Stimulated activated naive CD8-positive, alpha-beta T cell treated with anti-CD3 and anti-CD28 coated beads, Interleukin-15, Interleukin-2, amounts not matched to agents 100 ng/mL and 50 ng/mL, for 24 hours (primary cell): ENCODE results near the gene PHF21B.
"Not testable (repeated sequence)": the region's sequence is repeated elsewhere in the genome, so short reads cannot be mapped to it uniquely, and the experiment has no call there.

Experiments
- H3K27ac Mint-ChIP-seq: one replicate; pipeline ENCODE4 v1.8.0; 2021; ENCODE audit warnings: mild to moderate bottlenecking, mixed read lengths
- H3K27me3 Mint-ChIP-seq: one replicate; pipeline ENCODE4 v1.8.0; 2021; ENCODE audit warnings: mixed read lengths
- H3K36me3 Mint-ChIP-seq: one replicate; pipeline ENCODE4 v1.8.0; 2021; ENCODE audit warnings: low read depth, mixed read lengths
- H3K4me1 Mint-ChIP-seq: one replicate; pipeline ENCODE4 v1.8.0; 2021; ENCODE audit warnings: low read depth, mixed read lengths
- H3K4me3 Mint-ChIP-seq: one replicate; pipeline ENCODE4 v1.8.0; 2021; ENCODE audit warnings: mild to moderate bottlenecking, mixed read lengths
- H3K9me3 Mint-ChIP-seq: one replicate; pipeline ENCODE4 v1.8.0; 2021; ENCODE audit warnings: mixed read lengths

PHF21B gene

DNA sequence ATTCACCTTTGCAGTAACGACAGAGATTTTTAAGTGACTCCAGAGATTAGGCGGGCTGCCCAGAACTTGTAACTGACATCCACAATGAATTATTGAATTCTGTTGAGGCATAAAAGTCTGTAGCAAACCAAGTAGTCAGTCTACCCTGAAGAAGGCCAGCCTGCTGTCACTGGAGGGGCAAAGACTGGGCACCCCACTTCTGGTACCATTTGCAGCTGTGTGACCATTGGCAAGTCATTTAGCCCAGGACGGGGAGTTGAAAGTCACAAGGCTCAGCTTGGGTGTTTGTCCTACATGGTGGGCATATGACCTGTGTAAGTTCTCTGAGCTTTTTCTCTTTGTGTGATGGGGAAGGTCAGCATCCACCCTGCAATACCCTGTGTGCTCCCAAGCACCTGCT, 138.0 kb downstream of the PHF21B start:
- no peak overlapping the region for H3K27ac Mint-ChIP-seq
- no peaks in the 10 kb centered on the region for H3K4me1 Mint-ChIP-seq
- H3K27me3 Mint-ChIP-seq, result peaks cover 7% of the 10 kb centered on the region
- H3K9me3 Mint-ChIP-seq, result peaks cover 3% of the 10 kb centered on the region
- no peak overlapping the region for H3K4me3 Mint-ChIP-seq
- H3K36me3 Mint-ChIP-seq, result no peaks in the 10 kb centered on the region

DNA sequence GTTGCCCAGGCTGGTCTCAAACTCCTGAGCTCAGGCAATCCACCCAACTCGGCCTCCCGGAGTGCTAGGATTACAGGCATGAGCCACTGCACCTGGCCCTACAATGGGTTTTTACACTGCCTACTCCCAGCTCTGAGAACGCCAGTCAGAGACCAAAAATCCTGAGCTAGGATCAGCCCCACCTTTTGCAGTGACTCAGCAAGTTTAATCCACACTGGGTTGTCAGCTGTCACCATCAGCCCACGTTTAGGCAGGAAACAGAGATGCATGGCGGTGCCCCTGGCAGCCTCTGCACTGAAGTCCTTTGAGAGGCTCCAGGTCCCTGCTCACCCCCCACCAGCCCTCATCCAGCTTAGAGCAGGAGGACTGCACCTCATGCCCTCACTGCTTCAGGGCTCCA, 139.8 kb downstream of the PHF21B start:
- no peak overlapping the region for H3K27ac Mint-ChIP-seq
- H3K36me3 Mint-ChIP-seq, result no peaks in the 10 kb centered on the region
- peaks cover 3% of the 10 kb centered on the region for H3K9me3 Mint-ChIP-seq
- peaks cover 7% of the 10 kb centered on the region for H3K27me3 Mint-ChIP-seq
- H3K4me1 Mint-ChIP-seq, result no peaks in the 10 kb centered on the region
- H3K4me3 Mint-ChIP-seq, result no peak overlapping the region

DNA sequence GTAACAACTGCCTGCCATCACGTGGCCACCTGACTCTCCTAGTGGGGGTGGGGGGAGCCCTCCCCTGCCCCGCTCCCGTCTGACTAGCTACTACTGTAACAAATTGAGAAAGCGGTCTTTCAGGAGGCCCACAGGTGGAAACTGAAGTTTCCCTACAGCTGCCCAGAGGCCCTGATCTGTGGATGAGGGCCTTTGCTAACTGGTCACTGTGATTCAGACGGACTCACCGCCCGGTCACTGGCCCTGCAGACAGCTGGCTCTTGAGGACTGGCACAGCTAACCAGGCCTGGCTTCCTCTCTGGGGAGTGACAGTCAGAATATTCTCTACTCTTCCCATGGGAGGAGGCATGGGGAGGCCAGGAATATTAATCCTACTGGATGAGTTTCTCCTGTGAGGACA, 140.6 kb downstream of the PHF21B start:
- Mint-ChIP-seq H3K4me1 (no peaks in the 10 kb centered on the region), H3K27ac (no peak overlapping the region), H3K4me3 (no peak overlapping the region), H3K27me3 (peaks cover 7% of the 10 kb centered on the region), H3K9me3 (peaks cover 3% of the 10 kb centered on the region), H3K36me3 (no peaks in the 10 kb centered on the region)

DNA sequence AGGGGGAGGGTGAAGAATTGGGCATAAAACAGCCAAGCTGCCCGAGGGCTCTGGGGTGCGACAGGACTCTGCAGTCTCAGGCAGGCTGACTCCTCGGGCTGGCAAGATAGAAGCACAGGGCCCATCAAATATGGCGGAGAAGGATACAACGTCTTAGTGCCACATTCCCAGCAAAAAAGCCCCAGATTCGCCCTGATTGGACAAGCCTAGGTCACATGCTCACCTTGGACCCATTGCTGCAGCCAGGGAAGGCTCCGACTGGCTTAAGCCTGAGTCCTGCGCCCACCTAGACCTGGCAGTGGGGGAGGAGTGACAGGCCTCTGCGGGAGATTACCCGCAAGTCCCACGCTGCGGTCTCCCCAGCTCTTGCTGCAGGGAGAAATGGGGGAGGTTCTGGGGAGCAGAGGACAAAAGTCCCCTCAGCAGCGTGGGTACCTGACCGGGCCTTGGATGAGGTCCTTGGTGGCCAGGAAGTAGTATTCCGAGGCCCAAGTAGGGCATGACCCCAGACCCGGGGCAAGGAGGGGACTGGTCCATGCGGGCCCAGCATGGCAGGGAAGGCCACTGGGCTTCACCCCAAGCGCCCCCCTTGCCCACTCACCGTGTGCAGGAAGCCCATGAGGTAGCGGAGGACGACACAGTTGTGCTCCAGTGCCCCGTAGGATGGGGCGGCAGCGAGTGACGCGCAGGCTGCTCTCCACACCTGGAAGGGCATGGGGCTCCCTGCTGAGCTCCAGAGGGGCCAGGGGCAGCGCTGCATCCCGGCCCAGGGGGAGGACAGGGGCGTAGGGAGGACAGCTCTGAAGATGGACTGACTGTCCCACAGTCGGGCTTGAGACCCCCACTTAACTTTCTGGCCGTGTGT, 144.4 kb downstream of the PHF21B start:
- Mint-ChIP-seq H3K4me1 (no peaks in the 10 kb centered on the region), H3K27ac (no peak overlapping the region), H3K36me3 (no peaks in the 10 kb centered on the region), H3K9me3 (no peaks in the 10 kb centered on the region), H3K4me3 (no peak overlapping the region), H3K27me3 (peaks cover 2% of the 10 kb centered on the region)

DNA sequence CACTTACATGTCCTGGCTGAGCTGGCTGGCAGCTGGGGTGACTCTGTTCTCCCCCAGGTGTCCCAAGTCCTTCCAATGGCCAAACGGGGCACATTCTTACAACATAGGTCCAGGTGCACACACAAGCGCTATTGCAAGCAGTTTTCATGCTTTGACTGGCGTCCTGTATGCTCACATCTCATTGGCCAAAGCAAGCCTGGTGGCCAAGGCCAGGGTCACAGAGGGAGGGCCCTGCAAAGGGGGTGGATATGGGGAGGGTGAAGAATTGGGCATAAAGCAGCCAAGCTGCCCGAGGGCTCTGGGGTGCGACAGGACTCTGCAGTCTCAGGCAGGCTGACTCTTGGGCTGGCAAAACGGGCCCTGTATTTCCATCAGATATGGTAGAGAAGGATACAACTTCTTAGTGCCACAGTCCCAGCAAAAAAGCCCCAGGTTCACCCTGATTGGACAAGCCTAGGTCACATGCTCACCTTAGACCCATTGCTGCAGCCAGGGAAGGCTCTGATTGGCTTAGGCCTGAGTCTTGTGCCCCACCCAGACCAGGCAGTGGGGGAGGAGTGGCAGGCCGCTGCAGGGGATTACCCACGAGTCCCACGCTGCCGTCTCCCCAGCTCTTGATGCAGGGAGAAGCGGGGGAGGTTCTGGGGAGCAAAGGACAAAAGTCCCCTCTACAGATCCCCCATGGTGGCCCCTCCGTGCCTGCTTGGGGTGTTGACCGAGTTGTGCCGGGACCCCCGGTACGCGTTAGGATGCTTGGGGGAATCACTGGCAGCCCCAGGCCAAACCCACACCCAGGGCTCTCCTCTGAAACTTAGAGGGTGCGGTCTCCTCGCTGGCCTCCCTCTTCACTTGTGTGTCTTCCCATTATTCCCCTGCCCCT, 146.6 kb downstream of the PHF21B start:
- H3K36me3 Mint-ChIP-seq, result no peaks in the 10 kb centered on the region
- H3K27me3 Mint-ChIP-seq, result no peaks in the 10 kb centered on the region
- H3K9me3 Mint-ChIP-seq, result no peaks in the 10 kb centered on the region
- H3K4me3 Mint-ChIP-seq, result no peak overlapping the region
- no peaks in the 10 kb centered on the region for H3K4me1 Mint-ChIP-seq
- no peak overlapping the region for H3K27ac Mint-ChIP-seq

DNA sequence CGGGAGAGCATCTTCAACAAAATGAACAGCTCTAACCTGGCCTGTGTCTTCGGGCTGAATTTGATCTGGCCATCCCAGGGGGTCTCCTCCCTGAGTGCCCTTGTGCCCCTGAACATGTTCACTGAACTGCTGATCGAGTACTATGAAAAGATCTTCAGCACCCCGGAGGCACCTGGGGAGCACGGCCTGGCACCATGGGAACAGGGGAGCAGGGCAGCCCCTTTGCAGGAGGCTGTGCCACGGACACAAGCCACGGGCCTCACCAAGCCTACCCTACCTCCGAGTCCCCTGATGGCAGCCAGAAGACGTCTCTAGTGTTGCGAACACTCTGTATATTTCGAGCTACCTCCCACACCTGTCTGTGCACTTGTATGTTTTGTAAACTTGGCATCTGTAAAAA, 147.5 kb downstream of the PHF21B start:
- Mint-ChIP-seq H3K27ac (no peak overlapping the region), H3K9me3 (no peaks in the 10 kb centered on the region), H3K36me3 (no peaks in the 10 kb centered on the region), H3K27me3 (no peaks in the 10 kb centered on the region), H3K4me3 (no peak overlapping the region), H3K4me1 (no peaks in the 10 kb centered on the region)

DNA sequence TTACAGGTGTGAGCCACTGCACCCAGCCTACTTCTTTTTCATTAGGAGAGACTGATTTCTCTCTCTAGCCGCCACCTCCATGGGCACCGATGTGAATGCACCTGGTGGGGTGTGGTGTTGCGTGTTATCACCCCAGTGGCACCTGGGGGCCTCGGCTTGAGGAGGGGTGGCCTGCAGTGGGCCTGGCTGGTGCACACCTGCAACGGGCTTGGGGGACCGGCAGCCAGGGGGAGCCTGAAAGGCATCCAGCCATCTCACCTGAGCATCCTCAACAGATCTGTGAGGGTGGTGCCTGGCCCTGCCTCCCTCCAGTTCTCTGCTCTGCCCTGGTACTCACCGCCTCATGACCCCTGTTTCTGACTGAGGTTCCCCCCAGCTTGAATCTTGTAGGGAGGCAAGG, 148.6 kb downstream of the PHF21B start:
- H3K36me3 Mint-ChIP-seq, result no peaks in the 10 kb centered on the region
- no peaks in the 10 kb centered on the region for H3K9me3 Mint-ChIP-seq
- H3K4me3 Mint-ChIP-seq, result no peak overlapping the region
- no peak overlapping the region for H3K27ac Mint-ChIP-seq
- H3K27me3 Mint-ChIP-seq, result no peaks in the 10 kb centered on the region
- H3K4me1 Mint-ChIP-seq, result no peaks in the 10 kb centered on the region

DNA sequence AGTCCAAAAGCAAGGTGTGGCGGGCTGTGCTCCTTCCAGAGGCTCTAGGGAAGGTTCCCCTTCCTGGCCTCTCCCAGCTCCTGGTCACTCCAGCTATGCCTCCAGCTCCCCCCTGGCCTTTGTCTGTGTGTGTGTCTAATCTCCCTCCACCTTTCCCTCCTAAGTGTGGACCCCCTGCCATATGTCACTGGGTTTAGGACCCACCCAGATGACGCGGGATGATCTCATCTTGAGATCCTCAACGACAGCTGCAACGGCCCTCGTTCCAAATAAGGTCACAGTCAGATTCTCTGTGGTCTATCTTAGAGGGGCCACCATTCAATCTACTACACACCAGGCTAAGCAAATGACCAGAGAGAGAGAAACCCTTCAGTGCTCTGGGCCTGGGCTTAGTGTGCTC, 149.5 kb downstream of the PHF21B start:
- no peaks in the 10 kb centered on the region for H3K27me3 Mint-ChIP-seq
- H3K36me3 Mint-ChIP-seq, result no peaks in the 10 kb centered on the region
- H3K4me3 Mint-ChIP-seq, result no peak overlapping the region
- H3K4me1 Mint-ChIP-seq, result no peaks in the 10 kb centered on the region
- no peaks in the 10 kb centered on the region for H3K9me3 Mint-ChIP-seq
- H3K27ac Mint-ChIP-seq, result no peak overlapping the region

DNA sequence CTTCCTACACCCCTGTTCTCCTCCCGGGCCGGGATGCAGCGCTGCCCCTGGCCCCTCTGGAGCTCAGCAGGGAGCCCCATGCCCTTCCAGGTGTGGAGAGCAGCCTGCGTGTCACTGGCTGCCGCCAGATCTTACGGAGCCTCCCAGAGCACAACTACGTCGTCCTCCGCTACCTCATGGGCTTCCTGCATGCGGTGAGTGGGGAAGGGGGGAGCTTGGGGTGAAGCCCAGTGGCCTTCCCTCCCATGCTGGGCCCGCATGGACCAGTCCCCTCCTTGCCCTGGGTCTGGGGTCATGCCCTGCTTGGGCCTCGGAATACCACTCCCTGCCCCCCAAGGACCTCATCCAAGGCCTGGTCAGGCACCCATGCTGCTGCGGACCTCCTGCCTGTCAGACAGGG, 150.2 kb downstream of the PHF21B start:
- Mint-ChIP-seq H3K9me3 (no peaks in the 10 kb centered on the region), H3K27ac (no peak overlapping the region), H3K36me3 (no peaks in the 10 kb centered on the region), H3K4me1 (no peaks in the 10 kb centered on the region), H3K27me3 (no peaks in the 10 kb centered on the region), H3K4me3 (no peak overlapping the region)

DNA sequence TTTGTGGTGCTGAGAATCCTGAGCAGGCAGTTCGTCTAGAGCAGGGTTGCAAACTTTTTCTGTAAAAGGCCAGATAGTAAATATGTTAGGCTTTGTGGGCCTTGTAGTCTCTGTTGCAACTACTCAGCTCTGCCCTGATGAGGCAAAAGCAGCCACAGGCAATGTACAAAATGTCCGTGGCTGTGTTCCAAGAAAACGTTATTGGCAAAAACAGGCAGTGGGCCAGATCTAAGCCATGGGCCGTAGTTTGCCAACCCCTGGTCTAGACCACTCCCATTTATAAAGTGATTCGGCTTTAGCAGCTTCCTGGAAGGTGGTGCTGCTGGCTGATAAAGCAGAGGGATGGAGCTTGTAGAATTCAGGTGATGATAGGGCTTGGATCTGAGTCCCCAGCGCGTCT, 151.0 kb downstream of the PHF21B start:
- H3K4me3 Mint-ChIP-seq, result not testable (repeated sequence)

DNA sequence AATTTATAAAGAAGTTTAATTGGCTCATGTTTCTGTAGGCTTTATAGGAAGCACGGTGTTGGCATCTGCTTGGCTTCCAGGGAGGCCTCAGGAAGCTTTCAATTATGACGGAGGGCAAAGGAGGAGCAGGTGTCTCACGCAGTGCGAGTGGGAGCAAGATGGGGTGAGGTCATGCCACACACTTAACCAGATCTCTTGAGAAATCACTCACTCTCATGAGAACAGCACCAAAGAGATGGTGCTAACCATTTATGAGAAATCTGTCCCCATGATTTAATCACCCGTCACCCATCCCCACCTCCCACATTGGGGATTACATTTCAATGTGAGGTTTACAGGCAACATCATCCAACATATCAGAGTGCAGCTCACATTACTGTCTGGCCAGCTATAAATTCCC, 153.9 kb downstream of the PHF21B start:
- no peak overlapping the region for H3K27ac Mint-ChIP-seq
- H3K4me1 Mint-ChIP-seq, result peaks cover 5% of the 10 kb centered on the region
- no peak overlapping the region for H3K4me3 Mint-ChIP-seq
- no peaks in the 10 kb centered on the region for H3K9me3 Mint-ChIP-seq
- no peaks in the 10 kb centered on the region for H3K27me3 Mint-ChIP-seq
- no peaks in the 10 kb centered on the region for H3K36me3 Mint-ChIP-seq

More for the DNA sequence above, 151.0 kb downstream of the PHF21B start:
- not testable (repeated sequence) for H3K27ac Mint-ChIP-seq, H3K36me3 Mint-ChIP-seq, H3K27me3 Mint-ChIP-seq, H3K4me1 Mint-ChIP-seq, H3K9me3 Mint-ChIP-seq

DNA sequence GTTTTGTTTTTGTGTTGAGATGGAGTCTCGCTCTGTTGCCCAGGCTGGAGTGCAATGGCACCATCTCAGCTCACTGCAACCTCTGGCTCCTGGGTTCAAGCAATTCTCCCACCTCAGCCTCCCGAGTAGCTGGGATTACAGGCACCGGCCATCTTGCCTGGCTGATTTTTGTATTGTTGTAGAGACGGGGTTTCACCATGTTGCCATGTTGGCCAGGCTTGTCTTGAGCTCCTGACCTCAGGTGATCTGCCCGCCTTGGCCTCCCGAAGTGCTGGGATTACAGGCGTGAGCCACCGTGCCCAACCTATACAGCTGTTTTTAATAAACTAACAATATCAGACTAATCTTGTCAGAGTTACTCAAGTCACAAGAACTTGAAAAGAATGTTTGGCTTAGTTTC, 155.2 kb downstream of the PHF21B start:
- not testable (repeated sequence) for H3K9me3 Mint-ChIP-seq, H3K27me3 Mint-ChIP-seq, H3K36me3 Mint-ChIP-seq, H3K27ac Mint-ChIP-seq, H3K4me1 Mint-ChIP-seq, H3K4me3 Mint-ChIP-seq

DNA sequence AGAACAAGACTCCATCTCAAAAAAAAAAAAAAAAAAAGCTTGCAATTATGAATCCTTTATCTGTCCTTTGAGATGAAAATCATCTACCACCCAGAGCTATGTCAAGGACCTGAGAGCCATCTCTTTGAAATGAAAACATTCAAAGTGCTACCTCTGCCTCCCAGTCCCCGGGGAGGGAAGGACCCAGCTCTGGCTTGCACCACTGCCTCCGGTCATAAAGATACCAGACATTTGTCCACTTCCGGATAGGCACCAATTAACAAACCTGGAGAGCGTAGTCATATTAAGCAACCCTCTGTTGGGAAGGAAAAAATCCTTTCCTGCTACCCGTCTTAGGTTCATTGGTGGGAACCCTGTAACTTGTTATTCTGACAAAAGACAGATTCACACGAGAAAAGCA, 158.9 kb downstream of the PHF21B start:
- H3K27ac Mint-ChIP-seq, result no peak overlapping the region
- H3K27me3 Mint-ChIP-seq, result no peaks in the 10 kb centered on the region
- H3K36me3 Mint-ChIP-seq, result no peaks in the 10 kb centered on the region
- peaks cover 5% of the 10 kb centered on the region for H3K4me1 Mint-ChIP-seq
- no peaks in the 10 kb centered on the region for H3K9me3 Mint-ChIP-seq
- no peak overlapping the region for H3K4me3 Mint-ChIP-seq

DNA sequence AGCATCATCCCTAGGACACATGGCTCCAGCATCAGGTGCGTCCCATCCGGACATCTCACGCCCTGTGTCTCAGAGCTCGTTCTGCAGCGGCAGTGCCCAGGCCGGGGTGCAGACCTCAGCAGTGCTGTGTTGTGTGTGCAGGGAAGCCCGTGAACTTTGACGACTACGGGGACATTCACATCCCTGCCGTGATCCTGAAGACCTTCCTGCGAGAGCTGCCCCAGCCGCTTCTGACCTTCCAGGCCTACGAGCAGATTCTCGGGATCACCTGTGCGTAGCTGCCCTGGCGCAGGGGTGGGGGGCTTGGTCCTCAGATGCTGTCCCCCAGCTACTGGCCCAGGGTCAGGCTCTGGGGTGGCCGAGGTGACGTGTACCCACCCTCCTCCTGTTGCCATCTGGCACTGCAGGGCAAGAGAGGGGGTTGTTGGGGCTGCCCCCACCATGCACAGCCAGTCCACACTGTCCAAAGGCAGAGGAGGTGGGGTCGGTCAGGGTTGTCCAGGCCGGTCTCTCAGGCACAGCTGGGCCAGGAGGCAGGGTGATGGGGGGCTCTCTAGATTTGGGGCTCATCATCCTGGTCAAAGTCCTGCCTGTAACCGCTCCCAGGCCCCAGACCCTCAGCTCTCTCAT, 160.9 kb downstream of the PHF21B start:
- H3K4me3 Mint-ChIP-seq, result no peak overlapping the region
- peaks cover 6% of the 10 kb centered on the region for H3K9me3 Mint-ChIP-seq
- H3K27ac Mint-ChIP-seq, result no peak overlapping the region
- H3K4me1 Mint-ChIP-seq, result peaks cover under 1% of the 10 kb centered on the region
- H3K27me3 Mint-ChIP-seq, result peaks cover 4% of the 10 kb centered on the region
- H3K36me3 Mint-ChIP-seq, result no peaks in the 10 kb centered on the region

DNA sequence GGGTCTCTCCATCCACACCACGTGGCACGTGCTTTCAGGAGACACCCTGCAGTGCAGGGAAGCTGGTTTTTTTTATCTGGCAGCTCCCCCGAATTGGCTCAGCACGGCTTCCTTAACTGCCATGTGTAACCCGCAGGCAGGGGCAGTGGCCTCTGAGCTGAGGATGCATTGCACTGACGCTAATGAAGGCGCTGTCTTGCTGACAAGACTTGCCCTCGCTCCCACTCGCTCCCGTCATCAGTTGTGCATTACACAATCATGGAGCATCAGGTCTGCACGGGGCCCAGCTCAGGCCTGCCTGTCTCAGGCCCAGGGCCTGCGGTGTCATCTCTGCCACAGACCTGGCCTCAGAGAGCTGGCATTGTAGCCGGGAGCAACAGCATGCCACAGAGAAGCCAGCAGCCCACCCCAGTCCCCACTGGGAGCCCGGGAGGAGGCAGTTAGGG, 161.5 kb downstream of the PHF21B start:
- H3K4me3 Mint-ChIP-seq, result no peak overlapping the region
- H3K27ac Mint-ChIP-seq, result no peak overlapping the region

More for the DNA sequence above, 161.5 kb downstream of the PHF21B start:
- peaks cover 6% of the 10 kb centered on the region for H3K9me3 Mint-ChIP-seq
- H3K36me3 Mint-ChIP-seq, result no peaks in the 10 kb centered on the region
- no peaks in the 10 kb centered on the region for H3K4me1 Mint-ChIP-seq
- H3K27me3 Mint-ChIP-seq, result peaks cover 4% of the 10 kb centered on the region
